ENCODE data around the gene SMIM30. TPM values are rescaled to one million over a fixed set of nuclear protein-coding genes. Genes with fewer than 3 reads are reported as not detected.

The SMIM30 gene
- total and polyA plus RNA-seq, 2 of the 4 experiments (the other 2 are of a cell fraction) = 31.6 to 47.7 TPM

- TF ChIP-seq CEBPB (IDR thresholded peaks at IDR 0.05; ENCODE audit: low read depth, low read length) = no peak
- TF ChIP-seq, protein P1, sequence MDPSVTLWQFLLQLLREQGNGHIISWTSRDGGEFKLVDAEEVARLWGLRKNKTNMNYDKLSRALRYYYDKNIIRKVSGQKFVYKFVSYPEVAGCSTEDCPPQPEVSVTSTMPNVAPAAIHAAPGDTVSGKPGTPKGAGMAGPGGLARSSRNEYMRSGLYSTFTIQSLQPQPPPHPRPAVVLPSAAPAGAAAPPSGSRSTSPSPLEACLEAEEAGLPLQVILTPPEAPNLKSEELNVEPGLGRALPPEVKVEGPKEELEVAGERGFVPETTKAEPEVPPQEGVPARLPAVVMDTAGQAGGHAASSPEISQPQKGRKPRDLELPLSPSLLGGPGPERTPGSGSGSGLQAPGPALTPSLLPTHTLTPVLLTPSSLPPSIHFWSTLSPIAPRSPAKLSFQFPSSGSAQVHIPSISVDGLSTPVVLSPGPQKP (IDR thresholded peaks at IDR 0.05; ENCODE audit: borderline replicate concordance, low read depth, low read length) = no peak
Measured at GRCh38 chr7:113084496-113085172, 33.7 kb downstream of the SMIM30 start (continued).

- no TSS peak for BruUV-seq (replicated peaks)
- no peaks in the 10 kb centered on the region for H4K20me1 ChIP-seq (ENCODE audit: insufficient read depth, low read length)
- intact Hi-C loops (cut with micrococcal nuclease) (loop anchor here (10.0 kb wide), 1 partner anchor 341 kb away; no protein-coding TSS in a partner anchor), in situ Hi-C loops (cut with MboI; ENCODE audit: low sequenced_read_pairs) (no loop called here), dilution Hi-C loops (cut with HindIII; ENCODE audit: low sequenced_read_pairs, unreplicated experiment) (no loop called here)
- 0 out of 2 replicates have a peak, but pooled peaks cover 3% of the 10 kb centered on the region for H3K4me1 ChIP-seq (ENCODE audit: control insufficient read depth, insufficient read depth, low read length)
- H3K79me1 ChIP-seq (ENCODE audit: low read depth in 1 of 2, low read length in 2 of 2) = no peaks in the 10 kb centered on the region
- no peak overlapping the region for H3K27ac ChIP-seq (ENCODE audit: insufficient read depth, low read length)
- ATAC-seq (ENCODE audit: low read depth) (no peak), DNase-seq (no peak)
- H3K9me3 ChIP-seq (ENCODE audit: control insufficient read depth, insufficient read depth, low read length) = no peaks in the 10 kb centered on the region
- H2BK15ac ChIP-seq (ENCODE audit: low read depth, low read length) = no peak overlapping the region
- H3K4me2 ChIP-seq (ENCODE audit: low read depth, low read length) = no peak overlapping the region
- no peak overlapping the region for H3K23ac ChIP-seq (ENCODE audit: low read depth, low read length)
- no CpG with 5 or more reads among the region's 10 CpGs for WGBS, 2 experiments (ENCODE audit: extremely low coverage in 2 of 2, insufficient read length in 1 of 2)
- no peaks in the 10 kb centered on the region for H3K27me3 ChIP-seq (ENCODE audit: control insufficient read depth, insufficient read depth, low read length)
- no peak overlapping the region for H2BK20ac ChIP-seq (ENCODE audit: low read depth, low read length)
- no peaks in the 10 kb centered on the region; the same call in 1 of the 2 replicates for H3K9me1 ChIP-seq (ENCODE audit: insufficient read depth, low read length)
- POLR2A ChIA-PET (ENCODE audit: unreplicated experiment) = no interaction called here
- H3K4me3 ChIP-seq (ENCODE audit: insufficient read depth, low read depth, low read length) = no peak overlapping the region
- no peak overlapping the region for H3K18ac ChIP-seq (ENCODE audit: low read depth, low read length)
- no peak overlapping the region for H3K14ac ChIP-seq (replicated peaks; ENCODE audit: low read depth, low read length)
- CTCF ChIA-PET = no interaction called here
- no peak overlapping the region for H4K91ac ChIP-seq (ENCODE audit: insufficient read depth, low read depth, low read length)
- no peak overlapping the region for H2BK5ac ChIP-seq (ENCODE audit: low read depth, low read length, poor library complexity, severe bottlenecking)
- no peak overlapping the region for H3K4ac ChIP-seq (ENCODE audit: low read depth, low read length)
- no peak overlapping the region for H3K9ac ChIP-seq (ENCODE audit: low read depth, low read length)
- H2AK9ac ChIP-seq (replicated peaks; ENCODE audit: low read depth, low read length, poor library complexity) = no peak overlapping the region
- no peak overlapping the region for H3K56ac ChIP-seq (ENCODE audit: extremely low read depth, insufficient read depth, low read length)
- H4K5ac ChIP-seq (ENCODE audit: low read depth, low read length) = no peak overlapping the region
- no peak overlapping the region for H2BK120ac ChIP-seq (ENCODE audit: low read depth, low read length)
- H2AFZ ChIP-seq (replicated peaks; ENCODE audit: low read length, poor library complexity) = no peak overlapping the region
- no peak overlapping the region for H2AK5ac ChIP-seq (ENCODE audit: low read depth, low read length)
- no peaks in the 10 kb centered on the region for H3K36me3 ChIP-seq (ENCODE audit: control insufficient read depth, insufficient read depth, low read length)
- H4K8ac ChIP-seq (ENCODE audit: low read depth in 2 of 2, low read length in 2 of 2) = no peak overlapping the region
- no peak for TF ChIP-seq BHLHE40 (IDR thresholded peaks at IDR 0.05; ENCODE audit: low read depth, low read length)
- no peak for TF ChIP-seq MAZ (IDR thresholded peaks at IDR 0.05; ENCODE audit: borderline replicate concordance, low read depth, low read length)
- TF ChIP-seq SMC3 (IDR thresholded peaks at IDR 0.05; ENCODE audit: low read depth, low read length) = no peak
- no peak for TF ChIP-seq RCOR1 (IDR thresholded peaks at IDR 0.05; ENCODE audit: insufficient replicate concordance, low read length)
- TF ChIP-seq USF2 (IDR thresholded peaks at IDR 0.05; ENCODE audit: low read depth, low read length) = no peak
- no peak for TF ChIP-seq CHD1 (IDR thresholded peaks at IDR 0.05; ENCODE audit: low read depth, low read length)
- TF ChIP-seq CEBPB (IDR thresholded peaks at IDR 0.05; ENCODE audit: low read depth, low read length) = no peak
- no peak for TF ChIP-seq RAD21 (IDR thresholded peaks at IDR 0.05; ENCODE audit: low read length)
- TF ChIP-seq POLR2A (IDR thresholded peaks at IDR 0.05; ENCODE audit: low read depth, low read length) = no peak
- TF ChIP-seq MXI1 (IDR thresholded peaks at IDR 0.05; ENCODE audit: borderline replicate concordance, low read depth, low read length) = no peak
- TF ChIP-seq RFX5 (IDR thresholded peaks at IDR 0.05; ENCODE audit: low read depth, low read length) = no peak
- no peak for TF ChIP-seq MAFK (IDR thresholded peaks at IDR 0.05; ENCODE audit: low read depth, low read length)
Measured at GRCh38 chr7:113083816-113084495, 34.4 kb downstream of the SMIM30 start.
